HK-2 (cell line): ENCODE measurements around the gene NDUFA8.

Source experiments
- DNase-seq: peaks from one replicate; pipeline ENCODE4 v3.0.0-alpha.2; 2018; ENCODE audit not compliant: unreplicated experiment

The NDUFA8 gene

DNA sequence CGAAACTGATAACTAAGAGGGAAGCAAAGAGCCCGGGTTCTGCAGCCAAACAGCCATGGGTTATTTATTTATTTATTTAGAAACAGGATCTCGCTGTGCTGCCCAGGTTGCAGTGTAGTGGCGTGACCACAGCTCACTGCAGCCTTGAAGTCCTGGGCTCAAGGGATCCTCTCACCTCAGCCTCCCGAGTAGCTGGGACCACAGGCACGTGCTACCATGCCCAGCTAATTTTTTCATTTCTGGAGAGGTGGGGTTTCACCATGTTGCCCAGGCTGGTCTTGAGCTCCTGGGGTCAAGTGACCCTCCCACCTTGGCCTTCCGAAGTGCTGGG, 24.1 kb downstream of the NDUFA8 start:
- DNase-seq: no peak

DNA sequence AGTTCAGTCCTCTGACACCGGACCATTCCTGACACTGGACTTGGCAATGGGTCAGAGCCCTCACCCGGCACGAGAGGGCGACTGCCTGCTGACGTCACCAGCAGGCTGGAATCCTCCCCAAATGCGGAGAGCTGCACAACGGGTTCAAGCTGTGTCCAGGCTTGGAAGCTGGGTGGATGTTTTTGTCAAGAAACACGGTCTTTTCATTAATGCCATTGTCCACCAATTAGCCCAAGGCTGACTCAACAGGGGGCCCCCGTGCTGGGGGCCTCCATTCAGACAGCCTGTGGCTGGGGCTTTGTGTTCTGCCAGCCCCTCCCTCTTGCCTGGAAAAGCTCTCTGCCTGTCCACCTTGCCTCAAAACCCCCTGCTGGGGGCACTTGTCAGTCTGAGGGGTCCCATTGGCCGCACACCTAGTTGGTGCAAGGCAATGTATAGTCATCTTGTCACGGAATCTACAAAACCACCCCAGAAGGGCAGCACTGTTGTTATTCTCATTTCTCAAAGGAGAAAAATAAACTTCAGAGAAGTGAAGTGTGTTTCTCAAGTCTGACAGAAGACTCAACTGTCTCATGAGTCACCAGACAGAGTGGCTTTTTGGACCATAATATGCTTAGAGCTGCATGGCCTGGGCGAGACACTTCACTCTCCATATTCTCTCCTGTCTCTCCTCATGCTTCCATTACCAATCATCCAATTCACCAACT, 24.6 kb downstream of the NDUFA8 start:
- DNase-seq: no peak

DNA sequence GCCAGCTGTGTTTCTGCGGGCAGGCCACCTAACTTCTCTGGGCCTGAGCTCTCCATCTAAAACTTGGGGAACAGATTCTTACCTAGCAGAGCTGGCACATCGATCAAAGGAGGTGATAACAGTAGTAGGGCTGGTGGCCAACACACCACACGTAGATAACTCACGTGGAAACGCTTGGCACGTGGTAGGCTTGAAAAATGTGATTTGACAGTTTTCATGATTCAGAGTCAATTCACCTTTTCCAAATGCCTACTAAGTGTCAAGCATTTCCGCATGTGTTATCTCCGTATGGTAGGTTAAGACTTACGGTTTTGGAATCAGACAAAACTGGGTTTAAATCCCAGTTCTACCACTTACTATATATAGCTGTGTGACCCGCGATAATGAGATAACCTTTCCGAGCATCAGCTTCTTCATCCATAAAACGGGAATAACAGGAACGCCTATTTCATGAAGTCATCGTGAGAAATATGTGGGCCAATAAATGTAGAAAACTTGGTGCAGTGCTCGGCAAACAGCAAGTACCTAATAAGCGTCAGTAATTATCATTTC, 25.5 kb downstream of the NDUFA8 start:
- no peak for DNase-seq

DNA sequence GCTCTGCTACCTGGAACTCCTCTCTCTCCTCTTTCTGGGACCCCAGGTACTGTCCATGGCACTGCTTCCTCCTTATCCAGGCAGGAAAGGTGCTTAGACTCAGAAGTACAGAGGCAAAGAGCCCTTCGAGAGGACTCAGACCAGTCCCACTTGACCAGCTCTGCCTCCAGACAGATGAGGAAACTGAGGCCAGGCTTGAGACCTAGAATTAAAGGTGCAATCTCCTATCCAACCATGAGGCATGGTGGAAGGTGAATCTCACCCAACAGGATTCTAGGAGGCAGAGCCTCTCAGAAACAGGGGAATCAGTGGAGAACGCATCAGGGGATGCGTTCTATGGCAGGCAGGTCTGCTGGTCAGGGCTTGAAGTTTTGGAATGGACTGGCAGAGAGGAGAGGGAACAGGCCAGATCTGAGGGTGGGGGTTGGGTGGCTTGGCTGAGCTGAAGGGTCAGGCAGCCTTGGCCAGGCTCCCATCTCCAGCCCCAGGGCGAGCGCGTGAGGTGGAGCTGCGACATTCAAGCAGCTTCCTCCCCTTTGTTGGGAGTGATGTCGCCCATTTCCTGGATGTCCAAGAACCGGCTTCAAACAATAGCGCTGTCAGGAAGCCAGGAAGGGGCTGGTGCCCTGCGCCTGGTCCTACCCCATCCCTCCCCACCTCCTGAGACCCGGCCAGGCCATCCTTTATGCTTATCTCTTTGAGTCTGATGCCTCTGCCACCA, 26.2 kb downstream of the NDUFA8 start:
- no peak for DNase-seq

DNA sequence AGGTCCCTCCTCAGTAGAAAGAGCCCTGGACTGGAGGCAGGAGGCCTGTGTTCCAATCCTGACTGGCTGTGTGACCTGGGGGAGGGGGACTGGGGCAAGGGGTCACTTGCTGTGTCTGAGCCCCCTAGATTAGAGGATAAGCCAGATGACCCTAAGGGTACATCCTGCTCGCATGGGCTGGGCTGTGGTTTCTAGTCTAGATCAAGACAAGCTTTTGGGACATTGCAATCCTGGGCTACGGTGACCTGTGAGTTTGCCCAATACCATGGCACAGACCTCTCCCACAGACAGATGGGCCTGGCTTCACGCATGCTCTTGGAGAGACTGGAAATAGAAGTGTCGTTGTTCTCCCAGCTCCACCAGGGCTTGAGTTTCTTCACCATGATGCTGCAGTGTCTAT, 27.0 kb downstream of the NDUFA8 start:
- DNase-seq: no peak

DNA sequence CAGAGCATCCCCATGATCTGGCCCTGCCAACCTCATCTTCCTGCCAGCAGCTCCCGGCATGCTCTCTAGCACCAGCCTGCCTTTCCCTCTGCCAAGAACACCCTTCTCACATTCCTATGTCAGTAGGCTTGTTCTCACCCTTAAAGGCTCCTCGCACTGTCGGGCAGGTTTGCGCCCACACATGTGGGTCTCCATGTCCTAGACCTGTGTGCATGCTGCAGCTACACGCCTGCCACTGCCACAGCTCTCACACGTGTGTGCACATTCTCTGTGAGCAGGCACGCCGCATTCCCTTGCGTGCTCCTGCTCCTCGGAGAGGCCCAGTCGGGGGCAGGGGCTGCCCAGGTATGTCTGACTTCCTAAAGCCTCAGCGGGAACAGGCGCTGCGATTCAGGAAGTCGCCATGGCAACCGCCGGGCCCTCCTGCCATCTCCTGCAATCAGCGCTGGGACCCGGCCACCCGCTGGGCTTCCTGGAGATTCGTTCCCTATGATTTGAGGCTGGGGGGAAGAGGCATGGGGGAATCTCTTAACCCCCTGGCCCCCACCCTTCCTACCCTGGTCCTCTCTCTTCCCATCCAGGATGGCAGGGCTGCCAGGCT, 28.1 kb downstream of the NDUFA8 start:
- DNase-seq: no peak

DNA sequence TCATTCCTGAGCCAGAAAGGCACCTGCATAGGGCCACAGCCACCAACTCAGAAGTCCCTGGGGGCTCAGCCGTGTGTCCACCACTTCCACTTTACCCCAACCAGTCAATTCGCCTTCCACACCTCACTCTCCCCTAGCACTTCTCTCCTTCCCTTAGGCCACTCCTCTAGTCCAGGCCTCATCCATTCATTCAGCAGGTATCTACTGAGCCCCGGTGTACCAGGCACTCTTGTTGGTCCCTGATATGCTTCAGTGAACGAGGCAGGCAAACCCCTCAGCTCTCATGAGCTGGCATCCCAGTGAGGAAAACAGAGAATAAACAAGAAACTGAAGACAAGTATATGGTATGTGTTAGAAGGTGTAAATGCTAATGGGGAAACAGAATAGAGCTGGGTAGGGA, 28.7 kb downstream of the NDUFA8 start:
- DNase-seq: no peak

DNA sequence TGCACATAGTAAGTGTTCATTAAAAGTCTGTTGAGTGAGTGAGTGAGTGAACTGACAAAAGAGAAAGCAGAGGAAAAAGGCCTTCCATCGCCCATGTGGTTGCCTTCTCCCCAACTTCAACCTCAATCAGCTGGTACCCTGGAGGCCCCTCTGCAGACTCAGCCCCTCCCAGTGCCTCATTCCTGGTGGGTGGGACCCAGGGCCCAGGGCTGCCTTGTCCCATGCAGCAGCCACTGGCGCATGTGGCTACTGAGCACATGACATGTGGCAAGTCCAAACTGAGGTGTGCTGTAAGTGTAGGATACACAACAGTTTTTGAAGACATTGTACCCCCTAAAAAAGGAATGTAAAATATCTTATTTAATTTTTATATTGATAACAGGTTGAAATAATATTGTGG, 29.6 kb downstream of the NDUFA8 start:
- DNase-seq: no peak

DNA sequence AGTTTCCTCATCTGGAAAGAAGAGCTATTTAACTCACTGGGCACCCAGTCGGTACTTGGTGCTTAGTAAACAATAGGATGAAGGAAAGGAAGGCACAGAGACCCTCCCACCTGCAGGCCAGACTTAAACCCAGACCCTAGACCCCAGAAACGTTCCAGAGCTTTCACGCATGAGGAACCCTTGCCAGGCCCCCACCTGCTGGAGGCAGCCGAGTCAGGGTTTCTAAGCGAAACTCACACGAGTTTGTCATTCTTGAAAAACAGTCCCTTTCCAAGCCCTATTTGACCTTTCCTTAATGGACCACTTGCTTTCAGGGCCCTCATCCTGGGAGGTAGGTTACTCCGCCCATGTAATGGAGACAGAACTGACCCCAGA, 30.6 kb downstream of the NDUFA8 start:
- no peak for DNase-seq

DNA sequence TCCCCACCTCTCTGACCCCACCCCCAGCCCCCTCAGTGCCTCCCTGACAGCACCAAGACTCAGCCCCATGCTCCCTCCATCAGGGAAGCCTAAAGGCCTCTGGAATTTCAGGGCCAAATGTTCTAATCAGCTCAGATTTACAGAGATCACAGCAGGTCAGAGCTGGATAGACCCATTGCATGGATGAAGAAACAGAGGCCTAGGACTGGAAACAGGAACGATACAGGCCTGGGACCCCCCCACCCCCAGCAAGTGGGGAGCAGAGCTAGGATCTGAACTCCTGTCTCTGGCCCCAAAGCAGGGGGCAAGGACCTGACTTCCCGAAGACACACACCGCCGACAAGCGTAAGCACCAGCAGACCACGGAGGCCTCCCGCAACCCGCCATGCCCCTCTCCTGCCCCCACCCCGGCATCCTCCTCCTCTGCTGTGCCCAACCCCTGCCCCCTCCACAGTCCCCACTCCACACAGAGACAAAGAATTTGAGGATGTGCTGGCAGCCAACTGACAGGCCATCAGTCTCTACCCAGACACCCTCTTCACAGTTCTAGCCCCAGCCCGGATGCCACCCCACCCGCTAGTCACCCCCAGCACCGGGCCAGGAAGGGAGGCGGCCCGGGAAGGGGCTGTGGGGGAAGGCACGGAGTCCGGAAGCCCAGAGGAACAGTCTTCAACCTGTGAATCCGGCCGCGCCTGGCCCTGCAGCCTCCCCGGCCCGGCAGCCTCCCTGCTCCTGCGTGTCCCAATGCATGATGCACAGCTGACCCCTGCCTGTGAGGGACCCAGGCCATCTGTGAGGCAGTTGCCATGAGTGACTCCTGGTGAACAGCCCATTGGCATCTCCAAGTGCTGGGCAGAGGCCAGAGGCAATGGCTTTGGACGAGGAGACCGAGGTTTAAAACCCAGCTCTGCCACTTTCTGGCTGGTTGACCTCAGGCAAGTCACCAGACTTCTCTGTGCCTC, 31.3 kb downstream of the NDUFA8 start:
- no peak for DNase-seq

DNA sequence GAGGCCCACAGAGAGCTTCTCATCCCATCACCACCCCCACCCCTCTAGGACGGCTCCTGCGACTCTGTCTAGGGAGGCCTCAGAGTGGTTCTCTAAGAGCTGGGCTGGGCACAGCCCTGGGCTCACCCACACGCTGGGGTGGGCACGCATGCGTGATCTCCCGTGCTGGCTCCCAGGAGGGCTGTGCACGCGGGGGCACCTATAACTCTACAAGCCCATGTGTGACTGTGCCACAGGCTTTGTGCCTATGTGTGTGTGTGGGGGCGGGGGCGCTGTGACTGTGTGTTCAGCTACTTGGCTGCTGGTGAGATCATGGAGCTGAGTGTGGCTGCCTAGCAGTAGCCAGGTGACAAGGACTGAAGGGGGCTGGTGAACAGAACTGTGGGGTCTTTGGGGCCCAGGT, 32.2 kb downstream of the NDUFA8 start:
- no peak for DNase-seq

DNA sequence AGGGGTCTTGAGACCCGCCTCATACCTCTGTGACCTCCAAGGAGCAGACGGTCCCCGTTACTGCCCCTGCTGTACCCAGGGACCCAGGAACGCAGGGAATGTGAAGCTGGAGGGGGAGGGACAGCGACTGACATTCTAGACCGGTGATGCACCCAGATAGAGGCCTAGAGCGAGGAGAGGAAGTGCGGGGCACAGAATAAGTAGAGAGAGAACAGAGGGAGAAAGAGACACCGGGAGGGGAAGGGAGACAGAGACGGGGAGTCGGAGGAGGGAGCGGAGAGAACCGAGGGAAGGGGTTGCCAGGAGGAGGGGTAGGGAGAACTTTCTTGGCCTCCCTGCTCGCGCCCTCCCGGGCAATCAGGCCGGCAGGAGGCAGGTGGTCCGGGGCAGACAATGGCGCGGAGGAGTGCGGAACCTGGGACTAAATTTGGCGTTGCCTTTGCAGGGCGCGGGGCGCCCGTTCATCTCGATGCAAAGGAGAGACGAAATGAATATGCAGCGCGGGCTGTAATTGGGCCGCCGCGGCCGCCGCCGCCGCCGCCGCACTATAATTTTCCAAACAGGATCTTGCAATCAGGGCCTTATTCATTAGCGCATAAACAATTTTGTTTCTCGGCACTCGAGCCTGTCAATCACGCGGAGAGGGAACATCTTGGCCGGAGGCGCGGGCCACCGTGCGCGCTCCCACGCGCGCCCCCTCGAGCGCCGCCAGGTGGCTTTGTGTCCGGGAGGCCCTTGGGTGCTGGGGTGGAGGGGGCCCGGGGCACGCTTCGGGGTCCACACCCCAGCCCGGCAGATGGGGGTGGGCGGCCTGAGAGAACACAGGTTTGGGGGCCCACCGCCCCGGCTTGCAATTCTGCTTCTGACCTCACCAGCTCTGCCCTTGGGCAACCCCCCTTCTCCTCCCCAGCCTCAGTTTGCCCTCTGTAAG, 33.0 kb downstream of the NDUFA8 start:
- peak; percentile 68 for DNase-seq

DNA sequence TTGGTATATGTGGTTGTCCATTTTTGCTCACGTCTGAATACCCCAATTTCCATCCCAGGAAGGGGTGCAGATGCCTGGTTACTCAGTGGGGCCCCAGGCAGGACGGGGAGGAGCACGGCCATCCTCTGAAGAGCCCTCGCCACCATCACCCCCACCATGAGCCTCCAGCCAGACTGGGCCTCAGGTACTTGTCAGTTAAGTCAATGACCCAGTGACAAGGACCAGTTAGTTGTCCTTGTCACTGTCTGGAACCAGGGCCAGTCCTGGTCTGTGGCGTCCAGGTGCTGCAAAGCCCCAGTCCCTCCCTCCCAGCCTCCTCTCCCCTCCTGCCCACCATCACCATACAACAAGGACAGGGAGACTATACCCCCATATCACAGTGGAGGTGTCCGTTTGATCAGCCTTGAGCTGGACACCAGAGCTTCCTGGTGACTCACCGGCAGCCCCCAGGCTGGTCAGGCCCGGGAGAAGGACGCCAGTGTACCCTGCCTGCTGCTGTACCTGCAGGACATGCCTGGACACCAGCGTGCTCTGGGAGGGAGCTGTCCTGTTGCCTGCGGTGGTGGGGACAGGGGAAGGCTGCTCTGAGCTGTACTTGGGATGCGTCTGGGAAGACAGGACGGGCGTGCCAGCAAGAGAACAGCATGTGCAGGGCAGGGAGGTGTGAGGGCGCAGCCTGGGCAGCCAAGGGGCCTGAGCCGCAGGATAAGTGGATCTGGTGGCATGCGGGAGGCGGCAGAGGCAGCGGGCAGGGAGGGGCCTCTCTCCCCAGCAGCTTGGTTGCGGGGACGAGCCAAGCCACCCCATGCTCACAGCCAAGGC, 33.9 kb downstream of the NDUFA8 start:
- peak; percentile 70 for DNase-seq

DNA sequence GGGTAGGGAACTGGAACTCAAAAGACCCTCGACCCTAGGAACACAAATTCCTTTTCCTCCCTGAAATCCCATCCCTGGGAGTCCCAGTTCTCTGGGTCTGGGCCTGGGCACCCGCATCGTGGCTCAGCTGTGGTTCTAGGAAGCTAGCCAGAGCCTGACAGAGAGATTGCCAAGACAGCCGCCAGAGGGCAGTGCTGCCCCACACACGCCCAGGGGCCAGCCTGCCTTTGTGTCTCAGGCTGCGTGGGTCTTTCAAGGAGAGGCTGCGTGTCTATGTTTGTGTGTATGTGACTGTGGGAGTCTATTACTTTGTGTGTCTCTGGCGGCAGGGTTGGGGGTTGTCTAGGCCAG, 34.4 kb downstream of the NDUFA8 start:
- peak; percentile 86 for DNase-seq

DNA sequence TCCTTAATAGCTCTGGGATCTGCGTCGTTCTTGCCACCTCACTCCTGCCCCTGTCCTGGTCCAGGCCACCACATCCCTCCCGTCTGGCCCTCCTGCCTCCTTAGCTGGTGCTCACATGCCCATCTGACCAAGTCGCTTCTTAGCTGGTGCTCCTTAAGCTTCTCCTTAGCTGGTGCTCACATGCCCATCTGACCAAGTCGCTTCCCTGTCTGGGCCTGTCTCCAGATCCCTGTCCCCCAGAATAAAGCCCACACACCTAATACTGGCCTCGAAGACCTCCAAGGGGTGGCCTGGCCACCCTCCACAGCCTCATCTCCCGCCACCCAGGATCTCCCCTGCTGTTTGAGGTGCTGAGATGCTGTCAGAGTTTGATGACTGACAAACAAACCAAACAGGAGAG, 35.1 kb downstream of the NDUFA8 start:
- DNase-seq: no peak

DNA sequence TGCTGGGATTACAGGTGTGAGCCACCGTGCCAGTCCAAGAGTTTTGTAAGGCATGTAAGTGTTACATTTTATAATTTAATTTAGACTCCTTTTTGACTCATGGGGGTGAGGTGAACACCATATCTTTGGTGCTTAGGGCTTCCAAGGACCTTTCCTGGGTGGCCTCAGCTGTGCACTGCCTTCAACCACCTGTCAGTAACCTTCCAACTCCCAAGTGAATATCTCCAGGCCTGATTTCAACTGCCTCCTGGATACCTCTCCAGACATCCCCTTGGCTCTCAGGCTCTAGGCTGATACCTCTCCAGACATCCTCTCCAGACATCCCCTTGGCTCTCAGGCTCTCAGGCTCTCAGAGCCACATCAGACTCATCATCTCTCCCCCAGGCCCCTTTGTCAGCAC, 35.5 kb downstream of the NDUFA8 start:
- DNase-seq: no peak

DNA sequence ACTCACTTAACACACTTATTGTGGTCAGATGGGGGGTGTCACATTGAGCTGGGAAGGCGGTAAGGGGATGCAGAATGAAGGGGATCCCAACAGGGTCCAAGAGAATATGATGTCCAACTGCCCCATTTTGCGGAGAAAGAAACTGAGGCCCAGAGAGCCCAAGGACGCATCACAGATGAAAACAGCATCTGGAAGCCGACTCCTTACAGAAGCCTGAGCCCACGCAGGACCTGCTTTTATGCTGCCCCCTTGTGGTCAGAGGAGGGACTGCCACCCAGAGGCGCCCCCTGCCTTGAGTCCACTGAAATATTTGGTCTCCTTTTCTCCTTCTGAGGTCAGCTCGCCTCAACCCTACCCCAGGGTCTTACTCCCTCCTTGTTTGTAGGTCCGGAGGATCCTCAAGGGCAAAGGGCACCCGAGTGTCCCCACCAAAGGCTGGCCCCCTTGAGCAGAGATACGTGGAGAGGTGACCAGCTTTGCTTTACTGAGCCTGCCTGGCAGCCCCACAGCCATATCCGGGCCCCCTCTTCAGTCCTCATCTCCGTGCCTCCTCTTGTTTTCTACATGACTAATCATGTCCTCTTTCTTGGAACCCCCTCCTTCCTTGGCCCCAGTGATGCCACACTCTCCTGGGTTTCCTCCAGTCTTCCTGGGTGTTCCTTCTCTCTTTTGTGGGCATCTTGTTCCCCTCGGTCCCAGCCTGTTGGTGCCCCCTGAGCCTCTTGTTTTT, 36.5 kb downstream of the NDUFA8 start:
- peak; percentile 80 for DNase-seq

DNA sequence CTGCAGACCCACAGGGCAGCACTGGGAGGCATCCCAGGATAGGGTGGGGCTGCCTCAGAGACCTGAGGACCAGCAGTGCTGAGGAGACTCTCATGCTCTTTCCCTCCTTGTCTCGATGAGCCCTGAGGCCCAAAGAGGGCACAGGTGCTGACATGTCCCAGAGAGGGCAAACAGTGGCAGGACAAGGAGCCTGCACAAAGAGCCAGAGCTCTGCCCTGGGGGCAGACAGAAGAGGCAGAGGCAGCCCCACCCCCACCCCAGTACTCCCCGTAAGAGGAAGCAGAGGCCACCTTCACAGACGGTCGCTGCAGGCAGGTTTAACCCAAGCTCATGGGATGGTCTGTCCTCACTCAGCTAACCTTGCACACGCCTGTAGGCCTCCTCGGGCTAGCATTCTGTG, 37.1 kb downstream of the NDUFA8 start:
- DNase-seq: no peak

DNA sequence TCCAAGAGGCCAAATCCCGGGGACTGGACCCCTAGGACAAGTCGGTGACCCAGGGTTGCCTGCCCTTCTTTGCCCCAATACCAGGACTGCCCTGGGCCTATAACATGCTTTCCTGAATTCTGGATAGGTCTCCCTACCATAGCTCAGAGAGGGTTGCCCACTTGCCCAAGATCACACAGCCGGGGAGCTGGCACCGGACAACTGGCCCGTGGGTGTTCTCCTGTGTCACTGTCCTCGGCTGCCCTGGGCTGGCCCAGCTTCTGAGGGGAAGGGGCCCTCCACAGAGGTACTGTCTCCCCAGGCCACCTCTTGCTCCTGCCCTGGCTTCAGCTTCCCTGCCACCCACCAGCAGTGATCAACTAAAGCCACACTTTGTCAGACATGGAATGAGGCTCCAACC, 37.6 kb downstream of the NDUFA8 start:
- DNase-seq: no peak
